HepG2 (cell line): ENCODE results near the gene MLF1. TPM values are rescaled to one million over a fixed set of nuclear protein-coding genes. Genes with fewer than 3 reads are reported as not detected.

ENCODE experiments used
- ARNT2 ChIP-seq: sonication (generic); formaldehyde crosslinking; IDR thresholded peaks from 2 replicates; pipeline ENCODE4 v1.8.0; 2022; ENCODE audit warnings: mild to moderate bottlenecking, low read depth, missing genetic modification reagents, moderate library complexity
- ATF1 ChIP-seq: IDR thresholded peaks from 2 replicates; pipeline ENCODE4 v1.6.1; 2016; ENCODE audit warnings: mild to moderate bottlenecking, control low read depth
- DPF2 ChIP-seq: sonication (generic); formaldehyde crosslinking; IDR thresholded peaks from 2 replicates; pipeline ENCODE4 v1.4.0; 2020; ENCODE audit warnings: mild to moderate bottlenecking, low read depth, missing genetic modification reagents, borderline replicate concordance
- FOSL2 ChIP-seq: sonication (generic); formaldehyde crosslinking; IDR thresholded peaks from 2 replicates; pipeline ENCODE4 v1.4.0; 2020; ENCODE audit warnings: missing genetic modification reagents
- GZF1 ChIP-seq: sonication (generic); formaldehyde crosslinking; IDR thresholded peaks from 2 replicates; pipeline ENCODE4 v1.5.1; 2020; ENCODE audit warnings: mild to moderate bottlenecking, missing genetic modification reagents
- NR1H2 ChIP-seq: sonication (generic); formaldehyde crosslinking; IDR thresholded peaks from 2 replicates; pipeline ENCODE4 v1.8.1; 2022; ENCODE audit warnings: low read depth, missing genetic modification reagents, borderline replicate concordance
- POLR2A ChIP-seq, 2 experiments: IDR thresholded peaks; 2 replicates each; pipeline ENCODE4 v1.6.1; 2011; ENCODE audit warnings: low read depth in 2 of 2, low read length in 2 of 2, mild to moderate bottlenecking in 1 of 2, moderate library complexity in 1 of 2; ENCODE audit not compliant: insufficient read depth in 1 of 2
- RELA ChIP-seq: sonication (generic); formaldehyde crosslinking; IDR thresholded peaks from 2 replicates; pipeline ENCODE4 v1.4.0; 2020; ENCODE audit warnings: missing genetic modification reagents
- ZNF343 ChIP-seq: sonication (generic); formaldehyde crosslinking; IDR thresholded peaks from 2 replicates; pipeline ENCODE4 v1.4.0; 2020; ENCODE audit warnings: mild to moderate bottlenecking, missing genetic modification reagents
- ZNF556 ChIP-seq: sonication (generic); formaldehyde crosslinking; IDR thresholded peaks from 2 replicates; pipeline ENCODE4 v1.4.0; 2020; ENCODE audit warnings: mild to moderate bottlenecking, missing genetic modification reagents, borderline replicate concordance
- ZNF724P ChIP-seq: sonication (generic); formaldehyde crosslinking; IDR thresholded peaks from 2 replicates; pipeline ENCODE4 v1.8.0; 2022; ENCODE audit warnings: missing genetic modification reagents, borderline replicate concordance
- polyA plus RNA-seq, 8 experiments: library from polyadenylated mRNA; depleted of rRNA in 3 of 8; stranded (reverse) in 7 of 8; unstranded in 1 of 8; fragments of >200 nt; fragmentation: Illumina TruSeq in 4 of 8; extraction: Trizol in 4 of 8; gene quantifications; 2 replicates each; pipeline versions ENCODE4 v1.2.1 to v1.2.3, GENCODE V29; 2011 to 2016; ENCODE audit warnings: low read depth in 4 of 8, missing spikeins in 1 of 8, mixed read lengths in 1 of 8; ENCODE audit not compliant: insufficient read depth in 1 of 8
- total RNA-seq, 5 experiments: library from RNA; depleted of rRNA; stranded (reverse); fragments of >200 nt; fragmentation: Illumina TruSeq; extraction: Trizol; gene quantifications; 2 replicates each; pipeline ENCODE4 v1.2.3, GENCODE V29; 2016; ENCODE audit warnings: low read depth in 1 of 5
- TF ChIP-seq, protein P1 (sequence below), 2 experiments: fragments of 450-650 bp in 1 of 2; sonication (generic) in 1 of 2; formaldehyde crosslinking in 1 of 2; IDR thresholded peaks; 2 replicates each; pipeline versions ENCODE4 v1.6.1 to v1.8.0; 2016 to 2022; ENCODE audit warnings: antibody characterized with exemption in 1 of 2, mild to moderate bottlenecking in 1 of 2, missing genetic modification reagents in 1 of 2
- TF ChIP-seq, protein P2 (sequence below): sonication (generic); formaldehyde crosslinking; IDR thresholded peaks from 2 replicates; pipeline ENCODE4 v1.5.0; 2020; ENCODE audit warnings: mild to moderate bottlenecking, missing genetic modification reagents
- TF ChIP-seq, protein P3 (sequence below): sonication (generic); formaldehyde crosslinking; conservative IDR thresholded peaks from 2 replicates; pipeline ENCODE4 v1.4.0; 2020; ENCODE audit warnings: missing genetic modification reagents
- TF ChIP-seq, protein P4 (sequence below): sonication (generic); formaldehyde crosslinking; IDR thresholded peaks from 2 replicates; pipeline ENCODE4 v1.8.1; 2023; ENCODE audit warnings: mild to moderate bottlenecking, missing genetic modification reagents, borderline replicate concordance
- TF ChIP-seq, protein P5 (sequence below): sonication (generic); formaldehyde crosslinking; IDR thresholded peaks from 2 replicates; pipeline ENCODE4 v1.5.1; 2020; ENCODE audit warnings: missing genetic modification reagents, mild to moderate bottlenecking, borderline replicate concordance

The MLF1 gene
- total and polyA plus RNA-seq, 2 of the 13 experiments (the other 11 are each of a cell fraction or from before 2014, with no cell fraction given): 0.88 to 1.0 TPM

DNA sequence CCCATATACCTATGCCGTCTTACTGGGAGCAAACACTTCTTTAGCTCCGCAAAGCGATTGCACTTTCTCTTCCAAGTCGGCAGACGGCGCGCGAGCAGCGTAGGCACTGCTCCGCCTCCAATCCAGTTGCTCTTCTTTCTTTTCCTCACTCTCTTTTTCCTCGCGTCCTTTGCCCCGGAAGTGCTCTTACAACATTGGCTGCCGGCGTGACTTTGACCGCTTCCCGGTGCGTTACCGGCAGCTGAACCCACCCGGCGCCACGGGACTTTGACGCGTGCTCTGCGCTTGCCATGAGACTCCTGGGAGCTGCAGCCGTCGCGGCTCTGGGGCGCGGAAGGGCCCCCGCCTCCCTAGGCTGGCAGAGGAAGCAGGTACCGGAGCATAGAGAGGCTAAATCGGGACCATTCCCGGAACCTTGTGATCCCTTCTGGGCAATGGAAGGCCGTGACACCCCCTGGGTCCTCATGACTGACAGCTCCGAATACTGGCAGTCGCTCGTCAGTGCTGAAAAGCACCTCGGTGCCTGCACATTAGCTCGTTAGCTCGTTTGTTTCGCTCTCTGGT, 73.4 kb downstream of the MLF1 start, which contains the start of gene GFM1 (continued):
- no peak for TF ChIP-seq DPF2 (CRISPR knock-in tag)
- TF ChIP-seq, protein P1, sequence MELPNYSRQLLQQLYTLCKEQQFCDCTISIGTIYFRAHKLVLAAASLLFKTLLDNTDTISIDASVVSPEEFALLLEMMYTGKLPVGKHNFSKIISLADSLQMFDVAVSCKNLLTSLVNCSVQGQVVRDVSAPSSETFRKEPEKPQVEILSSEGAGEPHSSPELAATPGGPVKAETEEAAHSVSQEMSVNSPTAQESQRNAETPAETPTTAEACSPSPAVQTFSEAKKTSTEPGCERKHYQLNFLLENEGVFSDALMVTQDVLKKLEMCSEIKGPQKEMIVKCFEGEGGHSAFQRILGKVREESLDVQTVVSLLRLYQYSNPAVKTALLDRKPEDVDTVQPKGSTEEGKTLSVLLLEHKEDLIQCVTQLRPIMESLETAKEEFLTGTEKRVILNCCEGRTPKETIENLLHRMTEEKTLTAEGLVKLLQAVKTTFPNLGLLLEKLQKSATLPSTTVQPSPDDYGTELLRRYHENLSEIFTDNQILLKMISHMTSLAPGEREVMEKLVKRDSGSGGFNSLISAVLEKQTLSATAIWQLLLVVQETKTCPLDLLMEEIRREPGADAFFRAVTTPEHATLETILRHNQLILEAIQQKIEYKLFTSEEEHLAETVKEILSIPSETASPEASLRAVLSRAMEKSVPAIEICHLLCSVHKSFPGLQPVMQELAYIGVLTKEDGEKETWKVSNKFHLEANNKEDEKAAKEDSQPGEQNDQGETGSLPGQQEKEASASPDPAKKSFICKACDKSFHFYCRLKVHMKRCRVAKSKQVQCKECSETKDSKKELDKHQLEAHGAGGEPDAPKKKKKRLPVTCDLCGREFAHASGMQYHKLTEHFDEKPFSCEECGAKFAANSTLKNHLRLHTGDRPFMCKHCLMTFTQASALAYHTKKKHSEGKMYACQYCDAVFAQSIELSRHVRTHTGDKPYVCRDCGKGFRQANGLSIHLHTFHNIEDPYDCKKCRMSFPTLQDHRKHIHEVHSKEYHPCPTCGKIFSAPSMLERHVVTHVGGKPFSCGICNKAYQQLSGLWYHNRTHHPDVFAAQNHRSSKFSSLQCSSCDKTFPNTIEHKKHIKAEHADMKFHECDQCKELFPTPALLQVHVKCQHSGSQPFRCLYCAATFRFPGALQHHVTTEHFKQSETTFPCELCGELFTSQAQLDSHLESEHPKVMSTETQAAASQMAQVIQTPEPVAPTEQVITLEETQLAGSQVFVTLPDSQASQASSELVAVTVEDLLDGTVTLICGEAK (IDR thresholded peaks at IDR 0.05): peak; percentile 62
- TF ChIP-seq, protein P1 (CRISPR knock-in tag; IDR thresholded peaks at IDR 0.05): peak; percentile 84
- no peak for TF ChIP-seq NR1H2 (CRISPR knock-in tag)
- TF ChIP-seq, protein P2, sequence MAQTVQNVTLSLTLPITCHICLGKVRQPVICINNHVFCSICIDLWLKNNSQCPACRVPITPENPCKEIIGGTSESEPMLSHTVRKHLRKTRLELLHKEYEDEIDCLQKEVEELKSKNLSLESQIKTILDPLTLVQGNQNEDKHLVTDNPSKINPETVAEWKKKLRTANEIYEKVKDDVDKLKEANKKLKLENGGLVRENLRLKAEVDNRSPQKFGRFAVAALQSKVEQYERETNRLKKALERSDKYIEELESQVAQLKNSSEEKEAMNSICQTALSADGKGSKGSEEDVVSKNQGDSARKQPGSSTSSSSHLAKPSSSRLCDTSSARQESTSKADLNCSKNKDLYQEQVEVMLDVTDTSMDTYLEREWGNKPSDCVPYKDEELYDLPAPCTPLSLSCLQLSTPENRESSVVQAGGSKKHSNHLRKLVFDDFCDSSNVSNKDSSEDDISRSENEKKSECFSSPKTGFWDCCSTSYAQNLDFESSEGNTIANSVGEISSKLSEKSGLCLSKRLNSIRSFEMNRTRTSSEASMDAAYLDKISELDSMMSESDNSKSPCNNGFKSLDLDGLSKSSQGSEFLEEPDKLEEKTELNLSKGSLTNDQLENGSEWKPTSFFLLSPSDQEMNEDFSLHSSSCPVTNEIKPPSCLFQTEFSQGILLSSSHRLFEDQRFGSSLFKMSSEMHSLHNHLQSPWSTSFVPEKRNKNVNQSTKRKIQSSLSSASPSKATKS (CRISPR knock-in tag): no peak
- peak; percentile 77; the same call in 1 of the 2 replicates for TF ChIP-seq ZNF724P (CRISPR knock-in tag)
- peak; percentile 75 to 81 for TF ChIP-seq POLR2A (IDR thresholded peaks at IDR 0.05; ENCODE audit: insufficient read depth in 1 of 2, low read depth in 2 of 2, low read length in 2 of 2)
- TF ChIP-seq ATF1 (CRISPR knock-in tag): peak; percentile 61
- TF ChIP-seq, protein P3, sequence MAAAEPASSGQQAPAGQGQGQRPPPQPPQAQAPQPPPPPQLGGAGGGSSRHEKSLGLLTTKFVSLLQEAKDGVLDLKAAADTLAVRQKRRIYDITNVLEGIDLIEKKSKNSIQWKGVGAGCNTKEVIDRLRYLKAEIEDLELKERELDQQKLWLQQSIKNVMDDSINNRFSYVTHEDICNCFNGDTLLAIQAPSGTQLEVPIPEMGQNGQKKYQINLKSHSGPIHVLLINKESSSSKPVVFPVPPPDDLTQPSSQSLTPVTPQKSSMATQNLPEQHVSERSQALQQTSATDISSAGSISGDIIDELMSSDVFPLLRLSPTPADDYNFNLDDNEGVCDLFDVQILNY (CRISPR knock-in tag): no peak
- TF ChIP-seq, protein P4, sequence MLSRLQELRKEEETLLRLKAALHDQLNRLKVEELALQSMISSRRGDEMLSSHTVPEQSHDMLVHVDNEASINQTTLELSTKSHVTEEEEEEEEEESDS (CRISPR knock-in tag): peak; percentile 26; the same call in 1 of the 2 replicates
- TF ChIP-seq ZNF556: peak; percentile 90
- peak; percentile 65 for TF ChIP-seq FOSL2
- TF ChIP-seq, protein P5, sequence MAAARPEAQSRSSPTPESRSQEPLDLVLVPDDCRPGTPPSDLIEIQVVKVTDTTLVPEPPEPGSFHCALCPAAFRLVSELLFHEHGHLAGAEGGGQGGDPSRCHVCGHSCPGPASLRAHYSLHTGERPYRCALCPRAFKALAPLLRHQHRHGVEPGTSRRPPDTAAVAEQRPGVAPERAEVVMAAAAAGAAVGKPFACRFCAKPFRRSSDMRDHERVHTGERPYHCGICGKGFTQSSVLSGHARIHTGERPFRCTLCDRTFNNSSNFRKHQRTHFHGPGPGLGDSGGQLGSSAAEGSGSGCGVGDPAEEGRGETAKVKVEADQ (CRISPR knock-in tag): peak; percentile 88
- TF ChIP-seq ZNF343 (CRISPR knock-in tag): 0 out of 2 replicates have a peak, but pooled peaks have one; percentile 41
- peak; percentile 83 for TF ChIP-seq ARNT2
- 0 out of 2 replicates have a peak, but pooled peaks have one; percentile 61 for TF ChIP-seq GZF1
- TF ChIP-seq RELA (CRISPR knock-in tag): peak; percentile 23; the same call in 1 of the 2 replicates
